ENCODE measurements around the gene SMPD2.

- no peak for TF ChIP-seq CTCF (conservative IDR thresholded peaks at IDR 0.05)
- no peak for TF ChIP-seq EZH2 (IDR thresholded peaks at IDR 0.05; ENCODE audit: low read depth)
These were observed 15.6 kb upstream of the SMPD2 start for GRCh38 chr6:109424946-109425345.

Data from PC-9 (cell line).